Astrocyte (in vitro differentiated cells and primary cell): ENCODE measurements around the gene HBG2. TPM values are rescaled to one million over a fixed set of nuclear protein-coding genes. Genes with fewer than 3 reads are reported as not detected.

ENCODE experiments used
- DNase-seq: peaks from one replicate; pipeline ENCODE4 v3.0.0-alpha.2; 2010; ENCODE audit warnings: low read depth
- FAIRE-seq: peaks from 2 replicates; lab custom pipeline; 2011; peaks lifted over from hg19 to GRCh38; lab: Jason Lieb, UNC
- H2AFZ ChIP-seq: 2 replicates; pipeline ENCODE4 v1.6.0; 2012; ENCODE audit warnings: low read depth, low read length, inconsistent platforms
- H3K27ac ChIP-seq: 2 replicates; pipeline ENCODE4 v1.5.1; 2011; ENCODE audit warnings: low read depth, low read length, inconsistent platforms
- H3K27me3 ChIP-seq: 2 replicates; pipeline ENCODE4 v1.6.0; 2011; ENCODE audit warnings: low read length, inconsistent platforms; ENCODE audit not compliant: insufficient read depth
- H3K36me3 ChIP-seq: 2 replicates; pipeline ENCODE4 v1.5.1; 2011; ENCODE audit warnings: low read length, inconsistent platforms; ENCODE audit not compliant: insufficient read depth
- H3K4me1 ChIP-seq: 2 replicates; pipeline ENCODE4 v1.5.1; 2011; ENCODE audit warnings: low read length, inconsistent platforms; ENCODE audit not compliant: insufficient read depth
- H3K4me2 ChIP-seq: 2 replicates; pipeline ENCODE4 v1.6.0; 2012; ENCODE audit warnings: low read length, inconsistent platforms
- H3K4me3 ChIP-seq: 2 replicates; pipeline ENCODE4 v1.5.1; 2011; ENCODE audit warnings: low read depth, mild to moderate bottlenecking, low read length, inconsistent platforms; ENCODE audit not compliant: insufficient read depth
- H3K79me2 ChIP-seq: 2 replicates; pipeline ENCODE4 v1.6.0; 2012; ENCODE audit warnings: mild to moderate bottlenecking, low read length, inconsistent platforms; ENCODE audit not compliant: insufficient read depth
- H3K9ac ChIP-seq: 2 replicates; pipeline ENCODE4 v1.6.0; 2012; ENCODE audit warnings: mild to moderate bottlenecking, low read length, inconsistent platforms
- H3K9me3 ChIP-seq: 2 replicates; pipeline ENCODE4 v1.5.1; 2012; ENCODE audit warnings: low read depth, mild to moderate bottlenecking, low read length, inconsistent platforms; ENCODE audit not compliant: insufficient read depth
- H4K20me1 ChIP-seq: 2 replicates; pipeline ENCODE4 v1.6.0; 2012; ENCODE audit warnings: low read length, inconsistent platforms; ENCODE audit not compliant: insufficient read depth
- H3K27ac Mint-ChIP-seq: one replicate; pipeline ENCODE4 v1.8.0; 2021; ENCODE audit warnings: mild to moderate bottlenecking, mixed read lengths; ENCODE audit not compliant: unreplicated experiment
- H3K27me3 Mint-ChIP-seq: one replicate; pipeline ENCODE4 v1.8.0; 2021; ENCODE audit warnings: low read depth, mixed read lengths; ENCODE audit not compliant: unreplicated experiment
- H3K36me3 Mint-ChIP-seq: one replicate; pipeline ENCODE4 v1.8.0; 2021; ENCODE audit warnings: low read depth, mixed read lengths; ENCODE audit not compliant: unreplicated experiment
- H3K4me1 Mint-ChIP-seq: one replicate; pipeline ENCODE4 v1.8.0; 2021; ENCODE audit warnings: low read depth, mixed read lengths; ENCODE audit not compliant: unreplicated experiment
- H3K4me3 Mint-ChIP-seq: one replicate; pipeline ENCODE4 v1.8.0; 2021; ENCODE audit warnings: mild to moderate bottlenecking, moderate library complexity, mixed read lengths; ENCODE audit not compliant: unreplicated experiment
- H3K9me3 Mint-ChIP-seq: one replicate; pipeline ENCODE4 v1.8.0; 2021; ENCODE audit warnings: mild to moderate bottlenecking, mixed read lengths; ENCODE audit not compliant: unreplicated experiment
- EZH2 ChIP-seq: IDR thresholded peaks from 2 replicates; pipeline ENCODE4 v1.6.1; 2012; ENCODE audit warnings: mild to moderate bottlenecking, low read length, inconsistent platforms; ENCODE audit not compliant: insufficient read depth
- total RNA-seq: library from RNA; stranded (reverse); gene quantifications from 2 replicates; pipeline ENCODE4 v1.2.1, GENCODE V29; 2021
- TF ChIP-seq, protein P1 (sequence below): IDR thresholded peaks from 2 replicates; pipeline ENCODE4 v1.5.1; 2011; ENCODE audit warnings: low read depth, mild to moderate bottlenecking, inconsistent platforms, low read length, moderate library complexity; ENCODE audit not compliant: insufficient read depth

HBG2 gene
- total RNA-seq, 1 donor from 2014 or later, result not detected

DNA sequence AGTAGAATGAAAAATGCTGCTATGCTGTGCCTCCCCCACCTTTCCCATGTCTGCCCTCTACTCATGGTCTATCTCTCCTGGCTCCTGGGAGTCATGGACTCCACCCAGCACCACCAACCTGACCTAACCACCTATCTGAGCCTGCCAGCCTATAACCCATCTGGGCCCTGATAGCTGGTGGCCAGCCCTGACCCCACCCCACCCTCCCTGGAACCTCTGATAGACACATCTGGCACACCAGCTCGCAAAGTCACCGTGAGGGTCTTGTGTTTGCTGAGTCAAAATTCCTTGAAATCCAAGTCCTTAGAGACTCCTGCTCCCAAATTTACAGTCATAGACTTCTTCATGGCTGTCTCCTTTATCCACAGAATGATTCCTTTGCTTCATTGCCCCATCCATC lies 30.1 kb upstream of the HBG2 start:
- Histone ChIP-seq H3K27me3 (no peaks in the 10 kb centered on the region), H3K9me3 (no peaks in the 10 kb centered on the region), H2AFZ (no peak overlapping the region), H3K27ac (no peak overlapping the region), H3K9ac (no peak overlapping the region), H3K4me3 (no peak overlapping the region), H3K36me3 (no peaks in the 10 kb centered on the region), H4K20me1 (no peaks in the 10 kb centered on the region), H3K4me2 (no peak overlapping the region), H3K4me1 (peaks cover 16% of the 10 kb centered on the region), H3K79me2 (no peaks in the 10 kb centered on the region)
- Mint-ChIP-seq H3K4me1 (peaks cover 15% of the 10 kb centered on the region), H3K27me3 (no peaks in the 10 kb centered on the region), H3K36me3 (no peaks in the 10 kb centered on the region), H3K27ac (no peak overlapping the region), H3K4me3 (no peak overlapping the region), H3K9me3 (no peaks in the 10 kb centered on the region)
- no peak for TF ChIP-seq EZH2
- TF ChIP-seq, protein P1, sequence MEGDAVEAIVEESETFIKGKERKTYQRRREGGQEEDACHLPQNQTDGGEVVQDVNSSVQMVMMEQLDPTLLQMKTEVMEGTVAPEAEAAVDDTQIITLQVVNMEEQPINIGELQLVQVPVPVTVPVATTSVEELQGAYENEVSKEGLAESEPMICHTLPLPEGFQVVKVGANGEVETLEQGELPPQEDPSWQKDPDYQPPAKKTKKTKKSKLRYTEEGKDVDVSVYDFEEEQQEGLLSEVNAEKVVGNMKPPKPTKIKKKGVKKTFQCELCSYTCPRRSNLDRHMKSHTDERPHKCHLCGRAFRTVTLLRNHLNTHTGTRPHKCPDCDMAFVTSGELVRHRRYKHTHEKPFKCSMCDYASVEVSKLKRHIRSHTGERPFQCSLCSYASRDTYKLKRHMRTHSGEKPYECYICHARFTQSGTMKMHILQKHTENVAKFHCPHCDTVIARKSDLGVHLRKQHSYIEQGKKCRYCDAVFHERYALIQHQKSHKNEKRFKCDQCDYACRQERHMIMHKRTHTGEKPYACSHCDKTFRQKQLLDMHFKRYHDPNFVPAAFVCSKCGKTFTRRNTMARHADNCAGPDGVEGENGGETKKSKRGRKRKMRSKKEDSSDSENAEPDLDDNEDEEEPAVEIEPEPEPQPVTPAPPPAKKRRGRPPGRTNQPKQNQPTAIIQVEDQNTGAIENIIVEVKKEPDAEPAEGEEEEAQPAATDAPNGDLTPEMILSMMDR, result no peak
- DNase-seq (no peak), FAIRE-seq (no peak)

DNA sequence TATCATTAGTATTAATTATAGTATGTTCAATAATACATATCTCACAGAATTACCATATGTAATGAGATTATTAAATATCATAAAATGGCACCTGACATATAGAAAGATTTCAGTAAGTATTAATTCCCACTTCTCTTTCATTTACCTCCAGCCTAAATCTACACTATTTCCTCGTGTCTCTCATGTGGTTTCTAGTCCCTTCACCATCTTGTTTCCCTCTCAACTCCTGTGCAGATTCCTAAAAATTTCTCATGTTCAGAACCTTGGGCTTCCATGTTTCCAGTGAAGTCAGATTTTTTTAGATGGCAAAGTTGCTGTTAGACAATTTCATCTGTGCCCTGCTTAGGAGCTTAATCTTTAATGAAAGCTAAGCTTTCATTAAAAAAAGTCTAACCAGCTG lies 29.3 kb upstream of the HBG2 start:
- no peak overlapping the region for H3K27ac Mint-ChIP-seq
- no peaks in the 10 kb centered on the region for H3K9me3 Mint-ChIP-seq
- H3K4me1 Mint-ChIP-seq, result peaks cover 17% of the 10 kb centered on the region
- Histone ChIP-seq H4K20me1 (no peaks in the 10 kb centered on the region), H3K36me3 (no peaks in the 10 kb centered on the region), H3K4me1 (peaks cover 9% of the 10 kb centered on the region), H3K9me3 (no peaks in the 10 kb centered on the region), H3K4me2 (no peak overlapping the region), H3K9ac (no peak overlapping the region), H3K79me2 (no peaks in the 10 kb centered on the region), H3K27ac (no peak overlapping the region), H3K27me3 (no peaks in the 10 kb centered on the region), H3K4me3 (no peak overlapping the region), H2AFZ (no peak overlapping the region)
- FAIRE-seq (no peak), DNase-seq (no peak)
- H3K4me3 Mint-ChIP-seq, result no peak overlapping the region
- no peak for TF ChIP-seq EZH2
- TF ChIP-seq, protein P1, result no peak
- no peaks in the 10 kb centered on the region for H3K27me3 Mint-ChIP-seq
- no peaks in the 10 kb centered on the region for H3K36me3 Mint-ChIP-seq

DNA sequence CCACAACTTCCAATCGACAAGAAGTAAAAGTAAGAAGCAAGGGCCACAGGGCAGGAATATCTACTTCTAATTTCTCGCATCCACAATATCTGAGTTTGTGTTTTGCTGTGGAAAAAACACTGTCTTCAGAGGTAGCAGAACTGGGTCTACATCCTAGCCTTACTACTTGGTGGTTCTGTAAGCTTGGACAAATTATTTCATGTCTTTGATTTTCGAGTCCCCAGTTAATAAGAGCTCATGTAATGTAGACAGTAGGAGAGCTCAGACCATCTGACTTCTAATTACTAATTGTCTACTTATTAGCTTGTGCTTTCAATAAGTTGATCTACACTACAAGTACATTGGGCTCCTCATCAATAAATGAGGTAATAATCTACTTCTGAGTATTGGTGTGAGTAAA lies 28.5 kb upstream of the HBG2 start:
- no peaks in the 10 kb centered on the region for H3K27me3 Mint-ChIP-seq
- Histone ChIP-seq H3K9ac (no peak overlapping the region), H4K20me1 (no peaks in the 10 kb centered on the region), H3K4me3 (no peak overlapping the region), H3K4me2 (no peak overlapping the region), H2AFZ (no peak overlapping the region), H3K9me3 (no peaks in the 10 kb centered on the region), H3K36me3 (no peaks in the 10 kb centered on the region), H3K27me3 (no peaks in the 10 kb centered on the region), H3K4me1 (peaks cover 6% of the 10 kb centered on the region), H3K79me2 (no peaks in the 10 kb centered on the region), H3K27ac (no peak overlapping the region)
- H3K4me3 Mint-ChIP-seq, result no peak overlapping the region
- no peak for DNase-seq
- no peaks in the 10 kb centered on the region for H3K9me3 Mint-ChIP-seq
- TF ChIP-seq, protein P1, result no peak
- TF ChIP-seq EZH2, result no peak
- no peaks in the 10 kb centered on the region for H3K36me3 Mint-ChIP-seq
- FAIRE-seq, result no peak
- H3K27ac Mint-ChIP-seq, result no peak overlapping the region
- peaks cover 15% of the 10 kb centered on the region for H3K4me1 Mint-ChIP-seq
